ENCODE results near the gene SLC12A9.
"Not testable (repeated sequence)": the region's sequence is repeated elsewhere in the genome, so short reads cannot be mapped to it uniquely, and the experiment has no call there.

SLC12A9 gene

GRCh38 chr7:100854146-100854895 lies 1.8 kb downstream of the SLC12A9 start:
- H3K4me3 ChIP-seq (ENCODE audit: low read depth, low read length): no peak overlapping the region
- TF ChIP-seq CTCF (IDR thresholded peaks at IDR 0.05; ENCODE audit: low read depth, low read length): no peak
- no peak for TF ChIP-seq POLR2A (IDR thresholded peaks at IDR 0.05; ENCODE audit: extremely low read depth, insufficient read length)
- TF ChIP-seq MAX (IDR thresholded peaks at IDR 0.05; ENCODE audit: low read depth, low read length): no peak
- TF ChIP-seq MYC (IDR thresholded peaks at IDR 0.05; ENCODE audit: low read depth, low read length): no peak
- DNase-seq (ENCODE audit: low read depth): no peak

GRCh38 chr7:100854899-100855298 lies 2.4 kb downstream of the SLC12A9 start:
- H3K4me3 ChIP-seq (ENCODE audit: low read depth, low read length); DNase-seq (ENCODE audit: low read depth): not testable (repeated sequence)

DNA sequence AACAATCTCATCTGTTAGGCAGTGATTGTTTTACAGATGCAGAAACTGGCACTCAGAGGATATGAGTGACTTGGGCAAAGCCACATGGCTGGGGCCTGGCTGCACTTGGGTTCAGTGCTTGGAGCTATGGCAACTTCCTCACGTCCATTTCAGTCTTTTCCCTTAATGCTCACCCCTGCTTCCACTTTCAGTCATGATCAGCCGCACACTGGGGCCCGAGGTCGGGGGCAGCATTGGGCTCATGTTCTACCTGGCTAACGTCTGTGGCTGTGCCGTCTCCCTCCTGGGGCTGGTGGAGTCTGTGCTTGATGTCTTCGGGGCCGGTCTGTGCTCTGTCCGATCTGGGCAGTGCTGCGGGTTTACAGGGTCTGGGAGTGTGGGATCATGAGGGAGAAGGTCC lies 3.0 kb downstream of the SLC12A9 start:
- DNase-seq (ENCODE audit: low read depth): no peak
- TF ChIP-seq POLR2A (IDR thresholded peaks at IDR 0.05; ENCODE audit: extremely low read depth, insufficient read length): no peak

DNA sequence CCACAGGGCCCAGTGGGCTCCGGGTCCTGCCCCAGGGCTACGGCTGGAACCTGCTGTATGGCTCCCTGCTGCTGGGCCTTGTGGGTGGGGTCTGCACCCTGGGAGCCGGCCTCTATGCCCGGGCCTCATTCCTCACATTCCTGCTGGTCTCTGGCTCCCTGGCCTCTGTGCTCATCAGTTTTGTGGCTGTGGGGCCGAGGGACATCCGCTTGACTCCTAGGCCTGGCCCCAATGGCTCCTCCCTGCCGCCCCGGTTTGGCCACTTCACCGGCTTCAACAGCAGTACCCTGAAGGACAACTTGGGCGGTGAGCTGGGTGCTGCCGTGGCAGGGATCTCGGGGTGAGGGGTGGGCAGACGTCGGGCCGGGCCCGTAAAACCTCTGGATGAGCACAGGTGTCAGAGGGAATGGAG lies 4.4 kb downstream of the SLC12A9 start:
- DNase-seq (ENCODE audit: low read depth): no peak
- TF ChIP-seq POLR2A (IDR thresholded peaks at IDR 0.05; ENCODE audit: extremely low read depth, insufficient read length) (no peak), MYC (IDR thresholded peaks at IDR 0.05; ENCODE audit: low read depth, low read length) (no peak), CTCF (IDR thresholded peaks at IDR 0.05; ENCODE audit: low read depth, low read length) (no peak), MAX (IDR thresholded peaks at IDR 0.05; ENCODE audit: low read depth, low read length) (no peak)
- no peak overlapping the region for H3K4me3 ChIP-seq (ENCODE audit: low read depth, low read length)

More for the DNA sequence above, 3.0 kb downstream of the SLC12A9 start:
- no peak overlapping the region for H3K4me3 ChIP-seq (ENCODE audit: low read depth, low read length)

DNA sequence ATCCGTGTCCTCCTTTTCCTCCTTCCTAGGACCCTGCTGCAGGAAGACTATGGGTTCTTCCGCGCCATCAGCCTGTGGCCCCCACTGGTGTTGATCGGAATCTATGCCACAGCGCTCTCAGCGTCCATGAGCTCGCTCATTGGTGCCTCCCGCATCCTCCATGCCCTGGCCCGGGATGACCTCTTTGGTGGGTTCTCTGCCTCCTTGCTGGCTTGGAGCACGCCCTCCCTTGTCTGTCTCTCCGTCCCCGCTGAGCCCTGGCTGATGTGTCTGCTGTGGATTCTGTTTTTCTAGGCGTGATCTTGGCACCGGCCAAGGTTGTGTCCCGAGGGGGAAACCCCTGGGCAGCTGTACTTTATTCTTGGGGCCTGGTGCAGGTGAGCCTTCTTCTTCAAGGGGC lies 7.3 kb downstream of the SLC12A9 start:
- DNase-seq (ENCODE audit: low read depth): no peak
- H3K4me3 ChIP-seq (ENCODE audit: low read depth, low read length): no peak overlapping the region
- TF ChIP-seq MAX (IDR thresholded peaks at IDR 0.05; ENCODE audit: low read depth, low read length) (no peak), MYC (IDR thresholded peaks at IDR 0.05; ENCODE audit: low read depth, low read length) (no peak), POLR2A (IDR thresholded peaks at IDR 0.05; ENCODE audit: extremely low read depth, insufficient read length) (no peak), CTCF (IDR thresholded peaks at IDR 0.05; ENCODE audit: low read depth, low read length) (no peak)

GRCh38 chr7:100860702-100861615 lies 8.4 kb downstream of the SLC12A9 start:
- TF ChIP-seq MYC (IDR thresholded peaks at IDR 0.05; ENCODE audit: low read depth, low read length) (no peak), CTCF (IDR thresholded peaks at IDR 0.05; ENCODE audit: low read depth, low read length) (no peak), POLR2A (IDR thresholded peaks at IDR 0.05; ENCODE audit: extremely low read depth, insufficient read length) (no peak)
- DNase-seq (ENCODE audit: low read depth): no peak

More at GRCh38 chr7:100860702-100861615, 8.4 kb downstream of the SLC12A9 start:
- H3K4me3 ChIP-seq (ENCODE audit: low read depth, low read length): no peak overlapping the region
